CD4-positive, alpha-beta T cell treated with Interleukin-15 for 4 hours (primary cell): ENCODE measurements around the gene DYRK3.
"Not testable (repeated sequence)": the region's sequence is repeated elsewhere in the genome, so short reads cannot be mapped to it uniquely, and the experiment has no call there.

ENCODE experiments used
- DNase-seq: peaks from one replicate; pipeline ENCODE4 v3.0.0-alpha.2; 2020; ENCODE audit warnings: low spot score

Gene DYRK3

DNA sequence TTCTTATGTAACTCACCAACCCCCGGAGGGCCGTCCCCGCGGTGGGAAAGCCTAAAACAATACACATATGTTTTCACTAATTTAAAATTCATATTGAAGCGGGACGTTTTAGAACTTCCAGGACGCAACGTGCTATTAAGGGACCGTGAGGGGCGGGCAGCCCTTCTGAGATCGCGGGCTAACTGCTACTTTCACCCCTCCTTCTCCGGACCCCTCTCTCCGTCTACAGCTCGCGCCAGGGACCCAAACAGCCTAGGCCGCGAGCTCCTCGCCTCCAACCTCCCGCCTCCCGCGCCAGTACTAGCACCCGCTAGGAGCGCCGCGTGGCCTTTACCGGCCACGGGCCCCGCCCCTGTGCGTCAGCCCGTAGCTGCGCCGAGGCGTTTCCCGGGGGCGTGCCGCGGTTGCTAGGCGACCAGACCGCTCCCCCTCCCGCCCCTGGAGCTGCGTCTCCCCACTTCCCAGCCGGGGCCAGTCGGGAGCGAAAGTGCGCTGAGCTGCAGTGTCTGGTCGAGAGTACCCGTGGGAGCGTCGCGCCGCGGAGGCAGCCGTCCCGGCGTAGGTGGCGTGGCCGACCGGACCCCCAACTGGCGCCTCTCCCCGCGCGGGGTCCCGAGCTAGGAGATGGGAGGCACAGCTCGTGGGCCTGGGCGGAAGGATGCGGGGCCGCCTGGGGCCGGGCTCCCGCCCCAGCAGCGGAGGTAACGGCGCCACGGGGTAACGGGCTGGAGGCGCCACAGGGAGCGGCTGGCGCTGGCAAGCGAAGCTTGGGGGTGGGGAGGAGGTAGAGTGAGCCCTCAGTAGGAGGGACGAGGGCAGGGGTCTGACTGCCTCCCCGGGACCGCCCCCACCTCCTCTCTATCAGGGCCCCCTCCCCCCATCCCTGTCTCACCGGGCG is at the start of gene DYRK3:
TSS of gene DYRK3 (plus strand) at position 457 of the 898 bp plus-strand sequence. CDS start at position 625, 168 bp downstream.
- peak; percentile 85 for DNase-seq

DNA sequence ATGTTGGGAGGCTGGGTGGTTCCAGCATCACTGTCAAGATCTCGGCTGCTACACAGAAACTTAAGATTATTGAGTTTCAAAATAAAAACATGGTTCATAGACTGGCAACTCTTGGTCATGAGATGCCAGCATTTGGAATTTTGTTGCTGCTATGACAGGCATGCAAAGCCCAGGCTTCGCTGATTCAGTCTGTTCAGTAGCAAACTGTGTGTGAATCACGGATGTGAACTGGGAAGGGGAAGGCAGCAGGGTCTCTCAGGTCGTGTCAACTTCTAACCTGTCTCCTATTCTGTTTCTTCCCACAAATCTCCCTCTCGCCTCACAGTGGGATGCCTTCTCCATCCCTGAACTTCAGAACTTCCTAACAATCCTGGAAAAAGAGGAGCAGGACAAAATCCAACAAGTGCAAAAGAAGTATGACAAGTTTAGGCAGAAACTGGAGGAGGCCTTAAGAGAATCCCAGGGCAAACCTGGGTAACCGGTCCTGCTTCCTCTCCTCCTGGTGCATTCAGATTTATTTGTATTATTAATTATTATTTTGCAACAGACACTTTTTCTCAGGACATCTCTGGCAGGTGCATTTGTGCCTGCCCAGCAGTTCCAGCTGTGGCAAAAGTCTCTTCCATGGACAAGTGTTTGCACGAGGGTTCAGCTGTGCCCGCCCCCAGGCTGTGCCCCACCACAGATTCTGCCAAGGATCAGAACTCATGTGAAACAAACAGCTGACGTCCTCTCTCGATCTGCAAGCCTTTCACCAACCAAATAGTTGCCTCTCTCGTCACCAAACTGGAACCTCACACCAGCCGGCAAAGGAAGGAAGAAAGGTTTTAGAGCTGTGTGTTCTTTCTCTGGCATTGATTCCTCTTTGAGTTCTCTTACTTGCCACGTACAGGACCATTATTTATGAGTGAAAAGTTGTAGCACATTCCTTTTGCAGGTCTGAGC is 48.6 kb upstream of the DYRK3 start:
- no peak for DNase-seq

DNA sequence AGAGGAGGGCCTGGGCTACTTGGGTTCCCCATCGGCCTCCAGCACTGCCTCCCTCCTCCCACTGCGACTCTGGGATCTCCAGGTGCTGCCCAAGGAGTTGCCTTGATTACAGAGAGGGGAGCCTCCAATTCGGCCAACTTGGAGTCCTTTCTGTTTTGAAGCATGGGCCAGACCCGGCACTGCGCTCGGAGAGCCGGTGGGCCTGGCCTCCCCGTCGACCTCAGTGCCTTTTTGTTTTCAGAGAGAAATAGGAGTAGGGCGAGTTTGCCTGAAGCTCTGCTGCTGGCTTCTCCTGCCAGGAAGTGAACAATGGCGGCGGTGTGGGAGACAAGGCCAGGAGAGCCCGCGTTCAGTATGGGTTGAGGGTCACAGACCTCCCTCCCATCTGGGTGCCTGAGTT is 47.4 kb upstream of the DYRK3 start:
- DNase-seq, result no peak

GRCh38 chr1:206588492-206588891 is 46.8 kb upstream of the DYRK3 start:
- no peak for DNase-seq

- no peak for DNase-seq
Observed at GRCh38 chr1:206589206-206589605, 46.1 kb upstream of the DYRK3 start.

GRCh38 chr1:206590025-206590758 is 45.1 kb upstream of the DYRK3 start:
- peak; percentile 92 for DNase-seq

DNA sequence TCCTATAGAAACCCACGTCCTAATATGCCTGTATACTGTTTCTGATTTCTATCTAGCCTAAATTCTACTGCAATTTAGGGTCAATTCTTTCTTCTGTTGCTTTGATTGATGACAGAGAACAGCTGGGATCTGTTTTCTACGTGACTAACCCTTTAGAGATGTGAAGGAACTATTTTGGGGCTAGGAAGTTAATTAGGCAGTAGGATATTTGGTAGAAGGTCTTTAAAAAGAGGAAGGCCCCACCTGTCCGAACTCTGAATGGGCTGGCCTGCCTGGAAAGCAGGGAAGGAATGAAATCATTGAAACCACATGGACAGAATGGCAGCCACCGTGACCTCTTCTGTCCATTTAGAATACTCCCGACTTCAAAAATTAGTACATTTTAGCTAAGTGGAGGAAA is 44.1 kb upstream of the DYRK3 start:
- no peak for DNase-seq

DNA sequence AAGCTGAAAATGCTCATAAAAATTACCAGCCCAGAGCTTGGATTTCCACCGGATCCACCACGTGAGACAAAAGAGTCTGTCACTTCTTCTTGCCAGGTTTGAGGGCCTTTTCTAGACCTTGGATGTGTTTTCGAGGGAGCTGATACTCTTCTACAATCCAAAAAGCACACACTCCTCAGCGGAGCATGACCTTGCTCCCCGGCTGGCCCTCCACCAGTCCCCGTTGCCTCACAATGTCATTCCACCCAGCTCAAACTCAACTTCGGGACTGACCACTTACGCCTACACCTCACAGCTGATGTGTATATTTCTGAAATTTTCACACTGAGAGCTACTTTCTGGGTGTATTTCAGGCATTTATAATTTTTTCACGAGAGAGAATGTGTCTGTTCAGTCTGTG is 43.6 kb upstream of the DYRK3 start:
- no peak for DNase-seq

DNA sequence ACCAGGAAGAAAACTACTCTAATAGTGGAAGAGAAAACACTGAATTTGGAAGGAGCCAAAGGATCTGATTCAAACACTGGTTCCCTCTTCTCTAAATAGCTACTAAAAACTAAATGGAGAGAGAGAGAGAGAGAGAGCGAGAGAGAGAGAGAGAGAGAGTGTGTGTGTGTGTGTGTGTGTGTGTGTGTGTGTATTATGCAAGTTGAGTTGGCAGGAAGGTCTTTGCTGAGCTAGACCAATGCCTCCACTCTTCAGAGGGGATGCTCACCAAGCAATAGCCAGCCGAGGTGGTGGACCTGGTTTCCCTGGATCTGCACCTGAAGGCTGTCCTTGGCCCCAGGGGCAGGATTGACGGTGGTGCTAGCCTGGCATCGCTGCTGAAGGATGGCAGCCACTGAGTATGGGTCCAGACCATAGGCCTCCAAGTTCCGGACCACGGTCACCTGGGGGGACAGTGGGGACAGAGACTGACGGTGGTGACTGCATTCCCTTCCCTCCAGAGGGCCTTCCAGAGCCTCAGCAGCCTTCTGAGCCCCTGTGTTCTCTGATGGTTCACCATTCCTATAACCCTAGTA is 41.9 kb upstream of the DYRK3 start:
- DNase-seq, result no peak

DNA sequence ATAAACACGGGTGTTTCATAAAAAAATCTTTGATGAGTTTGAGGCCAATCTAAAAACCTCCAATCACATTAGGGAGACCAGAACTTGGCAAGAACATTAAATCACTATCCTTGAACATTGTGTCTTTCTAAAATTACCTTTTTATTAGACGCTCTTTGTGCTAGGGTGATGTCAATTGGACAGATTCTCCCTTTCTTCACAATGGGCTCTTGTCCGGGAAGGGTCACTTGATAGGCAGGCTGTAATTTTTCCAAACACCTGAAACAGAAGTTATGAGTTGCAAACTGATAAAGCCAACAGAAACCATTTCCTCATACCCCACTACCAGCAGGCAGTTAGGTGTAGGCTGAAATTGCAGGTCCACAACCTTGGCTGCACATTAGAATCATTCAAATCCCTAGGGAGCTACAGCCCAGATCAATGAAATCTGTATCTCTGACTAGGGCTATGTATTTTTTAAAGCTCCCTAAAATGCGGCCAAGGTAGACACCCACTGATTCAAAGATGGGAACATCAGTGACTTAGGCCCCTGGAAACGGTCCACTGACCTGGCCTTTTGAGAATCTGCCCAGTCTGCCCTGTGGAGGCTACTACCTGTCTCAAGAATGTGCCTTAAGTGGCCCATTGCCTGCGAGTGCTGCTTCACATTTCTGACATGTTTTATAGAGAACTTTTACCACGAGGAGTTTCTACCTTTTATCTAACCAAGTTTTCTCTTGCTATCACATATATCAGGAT is 39.6 kb upstream of the DYRK3 start:
- DNase-seq, result no peak

GRCh38 chr1:206596319-206596666 is 39.0 kb upstream of the DYRK3 start:
- DNase-seq, result no peak

DNA sequence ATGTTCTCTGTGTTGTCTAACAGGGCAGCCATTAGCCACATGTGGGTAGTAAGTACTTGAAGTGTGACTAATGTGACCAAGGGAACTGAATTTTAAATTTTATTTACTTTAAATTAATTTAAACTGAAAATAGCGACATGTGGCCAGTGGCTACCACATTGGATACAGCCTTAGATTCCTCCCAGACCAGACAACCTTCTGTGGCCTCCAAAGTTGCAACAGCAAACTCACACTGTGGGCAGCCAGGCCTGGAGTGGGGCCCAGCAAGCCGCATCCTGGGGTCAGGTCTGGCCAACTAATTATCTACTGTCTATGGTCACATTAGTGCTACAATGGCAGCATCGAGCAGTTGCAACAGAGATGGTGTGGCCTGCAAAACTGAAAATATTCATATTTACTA is 34.8 kb upstream of the DYRK3 start:
- no peak for DNase-seq

- DNase-seq, result no peak
Observed at GRCh38 chr1:206604861-206605260, 30.5 kb upstream of the DYRK3 start.

DNA sequence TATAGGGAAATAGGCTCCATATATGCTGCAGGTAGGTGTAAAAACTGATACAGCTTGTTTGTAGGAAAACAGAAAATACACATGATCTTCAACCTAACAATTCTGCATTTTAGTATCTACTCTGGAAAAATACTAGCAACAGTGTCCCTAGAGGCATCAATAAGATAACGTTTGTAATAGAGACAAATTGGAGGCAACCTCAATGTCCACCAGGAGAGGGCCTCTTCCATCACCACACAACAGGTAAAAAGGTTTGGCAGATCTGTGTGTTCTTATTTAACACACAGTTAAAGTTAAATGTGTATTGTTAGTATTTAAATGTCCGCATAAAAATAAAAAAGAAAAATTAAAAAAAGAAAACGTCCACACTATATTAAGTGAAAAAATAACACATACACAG is 28.5 kb upstream of the DYRK3 start:
- no peak for DNase-seq

GRCh38 chr1:206608108-206608698 is 27.1 kb upstream of the DYRK3 start:
- peak; percentile 63 for DNase-seq

DNA sequence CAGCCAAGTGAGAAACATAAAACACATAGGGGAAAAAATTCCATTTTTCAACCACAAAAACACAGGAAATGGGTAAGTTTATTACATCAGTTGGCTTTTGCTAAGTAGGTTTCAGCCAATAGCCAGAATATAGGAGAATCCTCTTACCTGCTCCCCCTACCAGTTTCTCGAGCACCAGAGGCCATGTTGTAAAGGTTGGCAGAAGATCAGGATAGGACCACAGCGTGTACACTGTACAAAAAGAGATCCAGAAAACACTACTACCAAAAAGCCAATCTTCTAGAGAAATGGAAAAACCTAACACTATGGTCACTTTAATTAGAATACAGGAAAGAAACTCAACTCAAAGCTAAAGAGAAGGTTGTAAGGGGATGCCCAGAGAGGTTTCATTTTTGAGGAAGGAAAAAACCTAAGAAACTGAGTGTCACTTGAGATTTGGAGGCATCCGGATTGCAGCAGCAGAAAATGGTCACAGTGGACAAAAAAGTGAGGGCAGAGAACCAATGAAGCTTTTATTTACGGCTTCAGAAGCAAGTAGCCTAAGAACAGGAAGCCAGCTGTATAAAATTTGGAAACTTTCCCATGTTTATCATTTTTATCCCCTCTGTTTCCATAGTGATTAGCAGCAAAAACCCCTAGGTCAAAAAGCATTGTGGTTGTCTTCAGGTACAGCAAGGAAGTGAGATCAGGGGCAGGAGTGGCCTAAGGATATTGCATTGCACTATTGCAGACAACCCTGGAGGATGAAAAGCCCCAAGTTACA is 25.9 kb upstream of the DYRK3 start:
- DNase-seq, result no peak

DNA sequence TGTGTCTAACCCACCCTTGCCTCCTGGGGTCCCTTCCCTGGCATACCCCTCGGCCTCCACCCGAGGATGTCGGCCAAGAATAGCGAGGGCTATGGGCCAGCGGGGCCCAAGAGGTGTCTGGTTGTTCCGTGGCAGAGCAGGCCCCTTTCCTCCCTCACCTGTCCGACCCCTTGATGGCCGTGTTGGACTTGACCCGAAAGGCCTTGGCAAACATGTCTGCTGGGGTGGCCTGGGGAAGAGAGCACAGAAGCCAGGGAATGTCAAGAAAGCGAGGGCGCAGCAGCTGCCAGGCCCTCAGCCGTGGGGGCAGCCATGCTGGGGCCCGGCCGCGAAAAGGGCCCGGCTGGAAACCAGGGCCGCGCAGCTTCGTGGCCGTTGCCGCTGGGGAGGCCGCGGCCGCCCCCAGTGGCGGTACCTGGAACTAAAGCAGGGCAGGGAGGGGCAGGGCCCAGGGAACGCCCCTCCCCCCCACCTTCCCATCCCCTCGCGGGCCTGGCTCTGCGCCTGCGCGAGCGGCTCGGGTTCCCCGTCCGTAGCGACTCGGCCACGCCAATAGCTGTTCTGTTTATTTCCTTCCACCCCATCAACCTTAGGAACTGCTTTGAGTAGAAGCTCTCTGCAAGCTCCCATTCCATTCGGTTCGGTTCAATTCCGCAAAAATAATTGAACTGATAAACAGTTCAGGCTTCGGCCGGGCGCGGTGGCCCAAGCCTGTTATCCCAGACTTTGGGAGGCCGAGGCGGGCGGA is 23.0 kb upstream of the DYRK3 start, which contains the start of gene EIF2D:
TSS of gene EIF2D (minus strand) at position 337 of the 748 bp plus-strand sequence. CDS start at position 214, 123 bp downstream.
- peak; percentile 94 for DNase-seq

DNA sequence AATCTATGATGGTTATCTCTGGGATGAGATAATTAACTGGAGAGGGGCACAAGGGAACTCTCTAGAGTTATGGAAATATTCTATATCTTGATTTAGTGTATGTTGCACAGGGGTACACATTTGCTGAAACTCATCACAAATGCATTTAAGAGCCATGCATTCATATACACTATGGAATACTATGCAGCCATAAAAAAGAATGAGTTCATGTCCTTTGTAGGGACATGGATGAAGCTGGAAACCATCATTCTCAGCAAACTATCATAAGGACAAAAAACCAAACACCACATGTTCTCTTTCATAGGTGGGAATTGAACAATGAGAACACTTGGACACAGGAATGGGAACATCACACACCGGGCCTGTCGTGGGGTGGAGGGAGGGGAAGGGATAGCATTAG is 8.9 kb upstream of the DYRK3 start:
- DNase-seq, result not testable (repeated sequence)

- no peak for DNase-seq
Observed at GRCh38 chr1:206628916-206629315, 6.4 kb upstream of the DYRK3 start.
